ENCODE results near the gene AKAP13. TPM values are rescaled to one million over a fixed set of nuclear protein-coding genes. Genes with fewer than 3 reads are reported as not detected.

AKAP13 gene
- total RNA-seq, 1 donor from 2014 or later, result 73.8 TPM

DNA sequence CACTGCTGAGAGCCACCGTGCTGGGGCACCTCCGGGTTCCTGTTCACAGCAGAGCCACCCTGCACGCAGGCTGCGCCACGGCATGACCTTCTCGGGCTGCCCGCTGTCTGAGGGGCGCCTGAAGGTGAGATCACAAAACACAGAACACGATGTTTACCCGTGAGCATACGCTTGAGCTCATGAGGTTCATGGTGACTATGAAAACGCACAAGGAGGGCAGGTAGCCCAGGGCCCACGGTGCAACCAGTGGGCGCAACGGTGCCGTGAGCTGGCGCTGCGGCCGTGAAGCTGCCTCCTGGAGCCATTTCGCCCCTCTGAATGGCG lies 378.2 kb downstream of the AKAP13 start:
- Mint-ChIP-seq H3K4me1 (peaks cover 28% of the 10 kb centered on the region), H3K4me3 (no peak overlapping the region), H3K36me3 (peaks cover 37% of the 10 kb centered on the region), H3K9me3 (no peaks in the 10 kb centered on the region), H3K27me3 (ENCODE audit: insufficient read depth, low read depth) (no peaks in the 10 kb centered on the region), H3K27ac (no peak overlapping the region)
- Histone ChIP-seq H3K9ac (no peak overlapping the region), H3K9me3 (ENCODE audit: low read depth) (no peaks in the 10 kb centered on the region), H4K20me1 (ENCODE audit: low read depth) (peaks cover 13% of the 10 kb centered on the region), H3K27me3 (no peaks in the 10 kb centered on the region), H2AFZ (replicated peaks) (no peak overlapping the region), H3K36me3 (no peaks in the 10 kb centered on the region), H3K79me2 (ENCODE audit: low read depth) (peaks cover 9% of the 10 kb centered on the region), H3F3A (ENCODE audit: low read depth) (peaks cover 4% of the 10 kb centered on the region), H3K4me1 (no peaks in the 10 kb centered on the region), H3K4me3 (no peak overlapping the region), H3K27ac (no peak overlapping the region), H3K4me2 (no peak overlapping the region)
- TF ChIP-seq EZH2 (IDR thresholded peaks at IDR 0.05) (no peak), EZH2phosphoT487 (IDR thresholded peaks at IDR 0.05) (no peak)
- TF ChIP-seq, protein P1, sequence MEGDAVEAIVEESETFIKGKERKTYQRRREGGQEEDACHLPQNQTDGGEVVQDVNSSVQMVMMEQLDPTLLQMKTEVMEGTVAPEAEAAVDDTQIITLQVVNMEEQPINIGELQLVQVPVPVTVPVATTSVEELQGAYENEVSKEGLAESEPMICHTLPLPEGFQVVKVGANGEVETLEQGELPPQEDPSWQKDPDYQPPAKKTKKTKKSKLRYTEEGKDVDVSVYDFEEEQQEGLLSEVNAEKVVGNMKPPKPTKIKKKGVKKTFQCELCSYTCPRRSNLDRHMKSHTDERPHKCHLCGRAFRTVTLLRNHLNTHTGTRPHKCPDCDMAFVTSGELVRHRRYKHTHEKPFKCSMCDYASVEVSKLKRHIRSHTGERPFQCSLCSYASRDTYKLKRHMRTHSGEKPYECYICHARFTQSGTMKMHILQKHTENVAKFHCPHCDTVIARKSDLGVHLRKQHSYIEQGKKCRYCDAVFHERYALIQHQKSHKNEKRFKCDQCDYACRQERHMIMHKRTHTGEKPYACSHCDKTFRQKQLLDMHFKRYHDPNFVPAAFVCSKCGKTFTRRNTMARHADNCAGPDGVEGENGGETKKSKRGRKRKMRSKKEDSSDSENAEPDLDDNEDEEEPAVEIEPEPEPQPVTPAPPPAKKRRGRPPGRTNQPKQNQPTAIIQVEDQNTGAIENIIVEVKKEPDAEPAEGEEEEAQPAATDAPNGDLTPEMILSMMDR (IDR thresholded peaks at IDR 0.05), result no peak
- DNase-seq (ENCODE audit: low spot score), result no peak

DNA sequence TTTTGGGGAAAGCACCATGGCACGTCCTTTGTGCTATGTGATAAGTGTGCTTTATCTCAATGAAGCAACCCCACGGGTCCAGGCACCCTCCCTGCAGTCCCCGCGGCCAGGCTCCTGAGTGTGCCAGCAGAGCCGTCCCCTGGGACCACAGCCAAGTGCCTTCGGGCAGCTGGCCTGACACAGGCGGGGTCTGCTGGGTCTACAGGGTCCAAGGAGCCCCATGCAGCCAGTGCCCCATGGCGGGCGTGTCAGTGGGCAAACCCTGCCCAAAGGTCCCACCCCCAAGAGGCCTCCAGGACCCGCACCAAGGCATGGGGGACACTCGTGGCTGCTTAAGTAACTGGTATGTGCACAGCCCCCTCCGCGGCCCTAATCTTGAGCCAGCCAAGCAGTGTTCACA lies 379.0 kb downstream of the AKAP13 start:
- H3K4me1 Mint-ChIP-seq, result peaks cover 27% of the 10 kb centered on the region
- H2AFZ ChIP-seq (replicated peaks), result no peak overlapping the region
- no peak overlapping the region for H3K4me3 ChIP-seq
- DNase-seq (ENCODE audit: low spot score), result no peak
- peaks cover 20% of the 10 kb centered on the region for H4K20me1 ChIP-seq (ENCODE audit: low read depth)
- no peak overlapping the region for H3K4me3 Mint-ChIP-seq
- H3K36me3 Mint-ChIP-seq, result peaks cover 34% of the 10 kb centered on the region
- H3K27ac ChIP-seq, result no peak overlapping the region
- H3K9ac ChIP-seq, result no peak overlapping the region
- H3K27ac Mint-ChIP-seq, result no peak overlapping the region
- TF ChIP-seq EZH2 (IDR thresholded peaks at IDR 0.05) (no peak), EZH2phosphoT487 (IDR thresholded peaks at IDR 0.05) (no peak)
- TF ChIP-seq, protein P1 (IDR thresholded peaks at IDR 0.05), result no peak
- peaks cover 6% of the 10 kb centered on the region for H3K4me1 ChIP-seq
- no peaks in the 10 kb centered on the region for H3K27me3 Mint-ChIP-seq (ENCODE audit: insufficient read depth, low read depth)
- H3K4me2 ChIP-seq, result no peak overlapping the region
- H3K27me3 ChIP-seq, result no peaks in the 10 kb centered on the region
- H3K36me3 ChIP-seq, result no peaks in the 10 kb centered on the region
- peaks cover 17% of the 10 kb centered on the region for H3K79me2 ChIP-seq (ENCODE audit: low read depth)
- no peaks in the 10 kb centered on the region for H3K9me3 ChIP-seq (ENCODE audit: low read depth)
- no peaks in the 10 kb centered on the region for H3F3A ChIP-seq (ENCODE audit: low read depth)
- no peaks in the 10 kb centered on the region for H3K9me3 Mint-ChIP-seq

DNA sequence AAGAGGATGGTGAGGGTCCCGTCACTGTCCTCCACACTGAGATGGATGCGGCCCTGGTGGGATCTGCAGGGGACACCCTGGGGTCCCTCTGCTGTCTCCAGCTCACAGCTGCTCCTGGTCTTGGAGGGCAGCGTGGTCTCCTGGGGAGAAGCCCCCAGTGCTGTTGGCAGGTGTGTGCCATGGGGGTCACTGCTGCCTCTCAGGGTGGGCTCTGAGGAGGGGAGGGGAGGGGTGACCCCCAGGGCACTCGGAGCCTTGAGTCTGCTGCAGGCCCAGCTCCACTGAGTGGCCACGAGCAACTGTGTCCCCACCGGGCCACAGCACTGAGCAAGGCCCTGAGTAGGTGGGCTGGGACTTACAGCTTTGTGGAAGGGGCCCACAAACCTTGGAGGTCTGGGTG lies 379.6 kb downstream of the AKAP13 start:
- Histone ChIP-seq H3K27ac (no peak overlapping the region), H2AFZ (replicated peaks) (no peak overlapping the region), H3K36me3 (no peaks in the 10 kb centered on the region), H3K27me3 (no peaks in the 10 kb centered on the region), H3K4me2 (no peak overlapping the region), H3K4me1 (peaks cover 11% of the 10 kb centered on the region), H4K20me1 (ENCODE audit: low read depth) (peaks cover 27% of the 10 kb centered on the region), H3K4me3 (no peak overlapping the region), H3F3A (ENCODE audit: low read depth) (no peaks in the 10 kb centered on the region), H3K79me2 (ENCODE audit: low read depth) (peaks cover 24% of the 10 kb centered on the region), H3K9me3 (ENCODE audit: low read depth) (no peaks in the 10 kb centered on the region), H3K9ac (no peak overlapping the region)
- peaks cover 26% of the 10 kb centered on the region for H3K4me1 Mint-ChIP-seq
- no peaks in the 10 kb centered on the region for H3K27me3 Mint-ChIP-seq (ENCODE audit: insufficient read depth, low read depth)
- H3K27ac Mint-ChIP-seq, result no peak overlapping the region
- DNase-seq (ENCODE audit: low spot score), result no peak
- peaks cover 29% of the 10 kb centered on the region for H3K36me3 Mint-ChIP-seq
- no peak overlapping the region for H3K4me3 Mint-ChIP-seq
- H3K9me3 Mint-ChIP-seq, result no peaks in the 10 kb centered on the region
- no peak for TF ChIP-seq EZH2 (IDR thresholded peaks at IDR 0.05)
- TF ChIP-seq, protein P1 (IDR thresholded peaks at IDR 0.05), result no peak
- no peak for TF ChIP-seq EZH2phosphoT487 (IDR thresholded peaks at IDR 0.05)

Data from neural progenitor cell (in vitro differentiated cells).